Ovary (tissue), 9 donors: Measurements from ENCODE around the gene CACNB2. TPM values are rescaled to one million over a fixed set of nuclear protein-coding genes. Genes with fewer than 3 reads are reported as not detected.

Source experiments
- DNase-seq, 5 donors: peaks; one replicate each; pipeline ENCODE4 v3.0.0-alpha.2; 2019 to 2020
- H3K27ac ChIP-seq, 2 donors: fragments of 200-600 bp; one replicate each; pipeline versions ENCODE4 v1.5.1 to v1.8.0; 2019 to 2022
- H3K27me3 ChIP-seq: fragments of 200-600 bp; one replicate; pipeline ENCODE4 v1.8.0; 2022
- H3K36me3 ChIP-seq: fragments of 200-600 bp; sonication (generic); one replicate; pipeline ENCODE4 v1.5.1; 2019
- H3K4me1 ChIP-seq: one replicate; pipeline ENCODE4 v1.8.1; 2013; ENCODE audit warnings: mild to moderate bottlenecking, moderate library complexity; ENCODE audit not compliant: insufficient read depth
- H3K4me3 ChIP-seq: fragments of 200-600 bp; sonication (generic); one replicate; pipeline ENCODE4 v1.5.1; 2017
- H3K9me3 ChIP-seq, 2 donors: fragments of 200-600 bp in 1 of 2; sonication (generic) in 1 of 2; one replicate each; pipeline versions ENCODE4 v1.5.1 to v1.8.1; 2013 to 2019; ENCODE audit warnings: mild to moderate bottlenecking in 1 of 2, moderate library complexity in 1 of 2
- CTCF ChIP-seq, 3 donors: fragments of 450-650 bp in 2 of 3; fragments of 200-600 bp in 1 of 3; IDR thresholded peaks; one replicate each; pipeline versions ENCODE4 v1.5.1 to v1.8.0; 2016 to 2022; ENCODE audit warnings: antibody characterized with exemption in 3 of 3, mild to moderate bottlenecking in 1 of 3
- EP300 ChIP-seq: sonication (generic); formaldehyde crosslinking; IDR thresholded peaks from one replicate; pipeline ENCODE4 v1.6.1; 2017; ENCODE audit warnings: antibody characterized with exemption
- POLR2A ChIP-seq: fragments of 450-650 bp; IDR thresholded peaks from one replicate; pipeline ENCODE4 v1.6.1; 2017; ENCODE audit warnings: antibody characterized with exemption, mild to moderate bottlenecking, moderate library complexity
- WGBS, 3 donors: extraction: QIAGEN DNeasy Blood & Tissue Kit in 1 of 3; methylation state at CpG; one replicate each; pipeline versions ENCODE4 v1.1.5 to v1.1.7; 2013 to 2017; 5-methylcytosine and 5-hydroxymethylcytosine counted together
- intact Hi-C, 4 donors: fragments of 100-400 bp; cut with DNase I; formaldehyde crosslinking; loops; one replicate each; pipeline versions ENCODE4 v1.11.0 to v1.15.1; 2022 to 2023
- polyA plus RNA-seq, 2 donors: library from polyadenylated mRNA; stranded (reverse); fragments of 200-250 nt in 1 of 2; fragments of 350-450 nt in 1 of 2; fragmentation: Illumina TruSeq in 1 of 2; extraction: RNeasy Lipid Tissue Mini Kit (QIAGEN cat#74804) in 1 of 2; gene quantifications; one replicate each; pipeline ENCODE4 v1.2.3, GENCODE V29; 2013 to 2014
- total RNA-seq, 7 donors: library from RNA; depleted of rRNA in 2 of 7; stranded (reverse); fragments of >200 nt in 2 of 7; fragmentation: NEBNext Ultra II Directional in 3 of 7; extraction: Animal tissue kit (Norgen Biotek cat#: 25700) in 3 of 7; gene quantifications; one replicate each; pipeline versions ENCODE4 v1.1.0 to v1.2.4, GENCODE V29; 2016 to 2023
- donor health status: DM: no; HTN: no; CAD: no; lungs with moderate emphysema.
- donor health status: DM: no; HTN: no; CAD: no.
- donor health status: Bipolar disorder and iron deficiency.
- donor health status: DM: yes; HTN: yes; CAD: no.
- donor health status: DM: no; HTN: no; CAD: no.
- donor health status: DM: yes; HTN: yes; CAD: no.

Gene CACNB2
- total and polyA plus RNA-seq, 9 donors, result 8.9 to 60.9 (median 23.8) TPM

GRCh38 chr10:18455086-18455884 lies 315.1 kb downstream of the CACNB2 start:
- no peaks in the 10 kb centered on the region for H3K27me3 ChIP-seq
- H3K4me1 ChIP-seq, result no peaks in the 10 kb centered on the region
- H3K4me3 ChIP-seq, result no peak overlapping the region
- intact Hi-C loops, result no loop called here
- DNase-seq, result no peak
- 68 to 79% (median 75%) methylated on average over 1 of the region's 1 CpG for WGBS, 3 donors
- H3K27ac ChIP-seq, result no peak overlapping the region
- H3K36me3 ChIP-seq, result no peaks in the 10 kb centered on the region
- TF ChIP-seq EP300, result no peak
- TF ChIP-seq CTCF (IDR thresholded peaks at IDR 0.05), result no peak
- TF ChIP-seq POLR2A, result no peak
- no peaks in the 10 kb centered on the region for H3K9me3 ChIP-seq

GRCh38 chr10:18456984-18457383 lies 316.8 kb downstream of the CACNB2 start:
- 97 to 100% (median 100%) methylated on average over 3 of the region's 3 CpGs for WGBS, 3 donors
- intact Hi-C loops, result no loop called here

GRCh38 chr10:18460032-18460431 lies 319.8 kb downstream of the CACNB2 start:
- no peak for DNase-seq
- intact Hi-C loops, result no loop called here
- H3K9me3 ChIP-seq, result no peaks in the 10 kb centered on the region
- TF ChIP-seq EP300 (no peak), CTCF (IDR thresholded peaks at IDR 0.05) (no peak), POLR2A (no peak)
- no peaks in the 10 kb centered on the region for H3K27me3 ChIP-seq
- WGBS, 3 donors, result 73 to 84% (median 78%) methylated on average over 2 of the region's 2 CpGs
- no peaks in the 10 kb centered on the region for H3K36me3 ChIP-seq
- H3K4me1 ChIP-seq, result no peaks in the 10 kb centered on the region
- no peak overlapping the region for H3K4me3 ChIP-seq
- no peak overlapping the region for H3K27ac ChIP-seq

More at GRCh38 chr10:18456984-18457383, 316.8 kb downstream of the CACNB2 start:
- H3K27ac ChIP-seq, result no peak overlapping the region
- no peaks in the 10 kb centered on the region for H3K36me3 ChIP-seq
- TF ChIP-seq EP300 (no peak), CTCF (IDR thresholded peaks at IDR 0.05) (no peak), POLR2A (no peak)
- H3K27me3 ChIP-seq, result no peaks in the 10 kb centered on the region
- no peaks in the 10 kb centered on the region for H3K9me3 ChIP-seq
- H3K4me1 ChIP-seq, result no peaks in the 10 kb centered on the region
- H3K4me3 ChIP-seq, result no peak overlapping the region
- no peak for DNase-seq

- 70 to 78% (median 71%) methylated on average over 5 of the region's 5 CpGs for WGBS, 3 donors
- no peak for DNase-seq
- Histone ChIP-seq H3K4me1 (no peaks in the 10 kb centered on the region), H3K27ac (no peak overlapping the region), H3K27me3 (no peaks in the 10 kb centered on the region), H3K4me3 (no peak overlapping the region), H3K36me3 (no peaks in the 10 kb centered on the region), H3K9me3 (no peaks in the 10 kb centered on the region)
- intact Hi-C loops, result no loop called here
- TF ChIP-seq EP300 (no peak), POLR2A (no peak), CTCF (IDR thresholded peaks at IDR 0.05) (no peak)
Observed at GRCh38 chr10:18463673-18464211, 323.5 kb downstream of the CACNB2 start.
